ENCODE results near the gene PRG2. TPM values are rescaled to one million over a fixed set of nuclear protein-coding genes. Genes with fewer than 3 reads are reported as not detected.
"Not testable (repeated sequence)": the region's sequence is repeated elsewhere in the genome, so short reads cannot be mapped to it uniquely, and the experiment has no call there.

Gene PRG2
- total RNA-seq, 1 donor = 0.21 TPM

DNA sequence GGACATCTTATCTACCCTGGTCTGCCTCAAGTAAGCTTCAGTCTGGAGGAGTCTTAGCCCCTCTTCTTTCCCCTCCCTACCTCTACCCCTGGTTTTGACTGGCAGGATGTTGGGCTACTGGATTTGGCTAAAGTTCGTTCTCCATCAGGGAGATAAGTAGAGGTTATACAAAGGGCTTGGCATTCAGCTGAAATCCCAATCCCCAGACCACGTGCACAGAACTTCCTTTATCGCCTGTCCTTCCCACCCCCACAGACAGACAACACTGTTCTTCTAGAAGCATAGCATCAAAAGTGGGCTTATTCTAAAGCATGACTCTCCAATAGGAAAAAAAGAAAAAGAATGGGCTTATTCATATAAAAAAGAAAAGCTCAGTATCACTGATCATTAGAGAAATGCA lies 17.3 kb downstream of the PRG2 start:
- no peaks in the 10 kb centered on the region for H3K27me3 ChIP-seq (ENCODE audit: insufficient read depth, low read length)
- no peak overlapping the region for H3K4me3 ChIP-seq (ENCODE audit: low read length)
- no peaks in the 10 kb centered on the region for H3K4me1 ChIP-seq (ENCODE audit: insufficient read depth, low read length)
- H3K9me3 ChIP-seq (ENCODE audit: low read depth, low read length) = no peaks in the 10 kb centered on the region

- Histone ChIP-seq H3K4me1 (ENCODE audit: insufficient read depth, low read length) (no peaks in the 10 kb centered on the region), H3K9me3 (ENCODE audit: low read depth, low read length) (no peaks in the 10 kb centered on the region), H3K4me3 (ENCODE audit: low read length) (no peak overlapping the region), H3K27me3 (ENCODE audit: insufficient read depth, low read length) (no peaks in the 10 kb centered on the region)
These were observed 19.5 kb downstream of the PRG2 start for GRCh38 chr11:57370941-57371340.

DNA sequence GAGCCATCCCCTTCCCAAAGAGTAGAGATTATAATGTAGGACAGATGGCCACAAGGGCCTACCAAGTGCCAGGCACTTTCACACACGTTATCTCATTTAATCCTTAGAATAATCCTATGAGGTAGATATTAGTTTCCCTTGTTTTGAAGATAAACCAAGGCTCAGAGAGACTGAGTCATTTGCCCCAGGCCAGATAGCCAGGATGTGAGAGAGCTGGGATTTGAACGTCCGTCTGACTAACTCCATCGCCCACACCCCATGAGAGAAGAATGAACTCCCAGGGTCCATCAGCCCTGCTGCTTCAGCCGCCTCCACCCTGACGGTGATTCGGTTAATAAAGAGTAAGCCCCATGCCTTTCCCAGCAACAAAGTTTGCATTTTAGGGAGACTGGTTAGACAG lies 20.2 kb downstream of the PRG2 start:
- H3K9me3 ChIP-seq (ENCODE audit: low read depth, low read length) = no peaks in the 10 kb centered on the region
- no peaks in the 10 kb centered on the region for H3K4me1 ChIP-seq (ENCODE audit: insufficient read depth, low read length)
- H3K4me3 ChIP-seq (ENCODE audit: low read length) = no peak overlapping the region
- no peaks in the 10 kb centered on the region for H3K27me3 ChIP-seq (ENCODE audit: insufficient read depth, low read length)

DNA sequence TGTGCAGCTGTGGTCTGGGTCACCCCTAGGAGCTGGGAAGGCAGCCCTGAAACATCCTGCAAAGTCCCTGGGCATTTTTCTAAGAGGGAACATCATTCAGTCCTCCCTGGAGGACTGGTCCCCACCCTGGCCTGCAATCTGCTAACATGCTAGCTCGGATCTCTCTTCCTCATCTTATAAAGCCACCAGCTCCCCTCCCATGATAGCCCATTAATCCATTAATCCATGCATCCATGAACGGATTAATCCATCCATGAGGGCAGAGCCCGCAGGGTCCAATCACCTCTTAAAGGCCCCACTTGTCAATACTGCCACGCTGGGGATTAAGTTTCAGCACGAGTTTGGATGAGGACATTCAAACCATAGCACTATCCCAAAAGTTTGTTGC lies 21.6 kb downstream of the PRG2 start:
- H3K27me3 ChIP-seq (ENCODE audit: insufficient read depth, low read length) = no peaks in the 10 kb centered on the region
- no peaks in the 10 kb centered on the region for H3K4me1 ChIP-seq (ENCODE audit: insufficient read depth, low read length)
- H3K4me3 ChIP-seq (ENCODE audit: low read length) = no peak overlapping the region
- no peaks in the 10 kb centered on the region for H3K9me3 ChIP-seq (ENCODE audit: low read depth, low read length)

GRCh38 chr11:57368106-57368844 lies 22.2 kb downstream of the PRG2 start:
- H3K4me3 ChIP-seq (ENCODE audit: low read length) = no peak overlapping the region
- H3K27me3 ChIP-seq (ENCODE audit: insufficient read depth, low read length) = no peaks in the 10 kb centered on the region
- H3K9me3 ChIP-seq (ENCODE audit: low read depth, low read length) = no peaks in the 10 kb centered on the region
- no peaks in the 10 kb centered on the region for H3K4me1 ChIP-seq (ENCODE audit: insufficient read depth, low read length)

DNA sequence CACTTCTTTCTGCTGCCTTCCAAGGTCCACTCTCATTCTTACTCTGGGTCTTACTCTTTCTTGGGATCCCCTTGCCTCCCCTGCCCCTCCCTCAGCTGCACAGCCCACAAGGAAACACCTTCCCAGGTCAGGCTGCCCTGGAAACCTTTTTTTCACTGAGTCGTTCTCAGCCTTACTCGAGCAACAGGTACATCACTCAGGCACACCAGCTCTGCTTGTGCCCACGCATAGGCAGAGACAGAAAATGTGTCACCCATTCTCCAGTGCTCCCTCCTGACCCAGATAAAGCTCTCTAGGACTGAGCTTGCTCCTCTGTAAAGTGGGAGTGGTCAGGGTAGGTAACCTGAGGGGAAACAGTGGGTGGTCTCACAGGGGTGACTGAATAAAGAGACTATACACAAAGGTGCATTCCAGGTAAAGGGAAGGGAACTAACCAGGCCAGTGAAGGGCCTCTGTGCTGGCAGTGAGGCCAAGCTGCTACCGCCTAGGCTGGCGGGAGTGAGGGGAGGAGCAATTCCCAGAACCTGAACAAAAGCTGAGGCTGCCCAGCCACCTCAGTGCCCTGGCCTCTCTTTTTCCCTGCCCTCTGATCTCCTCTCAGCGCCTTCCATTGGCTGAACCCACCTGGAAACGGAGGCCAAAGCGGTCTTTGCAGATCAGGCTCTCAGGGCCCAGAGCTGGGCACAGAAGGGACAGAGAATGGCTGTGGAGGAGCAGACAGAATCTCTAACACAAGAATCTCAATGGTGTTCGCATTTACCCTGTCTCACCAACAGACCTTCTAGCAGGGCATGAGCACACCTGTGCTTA lies 25.4 kb downstream of the PRG2 start:
- H3K27me3 ChIP-seq (ENCODE audit: insufficient read depth, low read length) = no peaks in the 10 kb centered on the region
- H3K4me1 ChIP-seq (ENCODE audit: insufficient read depth, low read length) = no peaks in the 10 kb centered on the region
- H3K4me3 ChIP-seq (ENCODE audit: low read length) = no peak overlapping the region
- H3K9me3 ChIP-seq (ENCODE audit: low read depth, low read length) = no peaks in the 10 kb centered on the region

GRCh38 chr11:57363131-57364080 lies 27.0 kb downstream of the PRG2 start:
- Histone ChIP-seq H3K4me1 (ENCODE audit: insufficient read depth, low read length) (no peaks in the 10 kb centered on the region), H3K9me3 (ENCODE audit: low read depth, low read length) (no peaks in the 10 kb centered on the region), H3K4me3 (ENCODE audit: low read length) (no peak overlapping the region), H3K27me3 (ENCODE audit: insufficient read depth, low read length) (no peaks in the 10 kb centered on the region)

- Histone ChIP-seq H3K4me1 (ENCODE audit: insufficient read depth, low read length) (no peaks in the 10 kb centered on the region), H3K4me3 (ENCODE audit: low read length) (no peak overlapping the region), H3K9me3 (ENCODE audit: low read depth, low read length) (no peaks in the 10 kb centered on the region), H3K27me3 (ENCODE audit: insufficient read depth, low read length) (no peaks in the 10 kb centered on the region)
These were observed 28.5 kb downstream of the PRG2 start for GRCh38 chr11:57361926-57362325.

GRCh38 chr11:57361420-57361819 lies 29.0 kb downstream of the PRG2 start:
- H3K9me3 ChIP-seq (ENCODE audit: low read depth, low read length); H3K4me1 ChIP-seq (ENCODE audit: insufficient read depth, low read length); H3K27me3 ChIP-seq (ENCODE audit: insufficient read depth, low read length); H3K4me3 ChIP-seq (ENCODE audit: low read length): not testable (repeated sequence)

DNA sequence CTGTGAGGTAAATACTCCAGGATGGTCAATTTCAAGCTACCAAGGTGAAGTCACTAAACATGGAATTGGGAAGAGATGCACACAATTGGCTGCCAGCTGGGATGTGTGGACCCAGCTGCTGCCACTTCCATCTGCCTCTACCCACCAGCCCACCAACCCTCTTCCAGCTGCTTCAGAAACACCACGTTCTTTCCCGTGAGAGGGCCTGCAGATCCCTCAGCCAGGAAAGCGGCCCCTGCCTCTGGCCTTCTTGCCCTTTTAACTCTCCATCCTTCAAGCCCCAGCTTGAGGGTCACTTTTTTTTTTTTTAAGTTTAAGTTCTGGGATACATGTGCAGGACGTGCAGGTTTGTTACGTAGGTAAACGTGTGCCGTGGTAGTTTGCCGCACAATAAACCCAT lies 29.5 kb downstream of the PRG2 start:
- H3K27me3 ChIP-seq (ENCODE audit: insufficient read depth, low read length) = no peaks in the 10 kb centered on the region
- H3K4me3 ChIP-seq (ENCODE audit: low read length) = no peak overlapping the region
- H3K9me3 ChIP-seq (ENCODE audit: low read depth, low read length) = no peaks in the 10 kb centered on the region
- peaks cover 8% of the 10 kb centered on the region for H3K4me1 ChIP-seq (ENCODE audit: insufficient read depth, low read length)

- no peak overlapping the region for H3K4me3 ChIP-seq (ENCODE audit: low read length)
- H3K4me1 ChIP-seq (ENCODE audit: insufficient read depth, low read length) = peaks cover 11% of the 10 kb centered on the region
- H3K27me3 ChIP-seq (ENCODE audit: insufficient read depth, low read length) = no peaks in the 10 kb centered on the region
- H3K9me3 ChIP-seq (ENCODE audit: low read depth, low read length) = no peaks in the 10 kb centered on the region
These were observed 30.4 kb downstream of the PRG2 start for GRCh38 chr11:57359896-57360690.

DNA sequence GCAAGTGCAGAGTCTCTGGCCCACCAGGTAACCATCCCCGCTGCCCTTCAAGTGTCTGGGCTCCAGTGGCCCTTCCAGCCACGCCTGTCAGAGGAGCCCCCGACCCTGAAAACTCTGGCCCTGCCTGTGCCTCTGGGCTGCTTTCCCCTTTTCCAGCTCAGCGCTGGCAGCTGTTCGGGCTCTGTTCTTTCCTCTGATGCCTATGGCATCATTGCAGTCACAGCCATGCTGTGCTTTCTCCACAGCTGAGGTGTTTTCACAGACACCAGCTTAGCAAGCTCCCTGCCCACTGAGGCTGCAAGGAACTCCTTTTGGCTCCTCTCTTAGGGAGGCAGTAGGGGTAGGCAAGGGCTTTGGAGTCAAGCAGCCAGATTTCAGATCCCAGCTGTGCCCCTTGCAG lies 31.1 kb downstream of the PRG2 start:
- Histone ChIP-seq H3K4me1 (ENCODE audit: insufficient read depth, low read length) (peaks cover 18% of the 10 kb centered on the region), H3K4me3 (ENCODE audit: low read length) (no peak overlapping the region), H3K9me3 (ENCODE audit: low read depth, low read length) (no peaks in the 10 kb centered on the region), H3K27me3 (ENCODE audit: insufficient read depth, low read length) (no peaks in the 10 kb centered on the region)

DNA sequence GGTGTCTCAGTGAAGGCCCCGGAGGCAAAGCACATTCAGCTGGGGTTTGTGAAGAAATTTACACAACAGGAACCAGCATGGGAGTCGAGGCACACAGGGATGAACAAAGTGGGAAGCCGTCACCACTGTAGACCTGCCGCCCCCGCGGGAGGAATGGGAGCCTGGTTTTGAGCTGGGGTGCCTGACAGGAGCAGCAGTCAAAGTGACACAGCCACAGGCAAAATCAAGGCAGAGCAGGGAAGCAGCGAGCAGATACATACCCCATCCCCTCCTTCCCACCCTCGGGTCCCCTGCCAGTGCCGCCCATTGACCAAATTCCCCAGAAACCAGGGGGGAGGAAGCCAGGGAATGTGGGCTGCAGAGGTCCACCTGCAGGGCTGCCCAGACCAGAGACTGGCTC lies 31.5 kb downstream of the PRG2 start:
- no peak overlapping the region for H3K4me3 ChIP-seq (ENCODE audit: low read length)
- H3K27me3 ChIP-seq (ENCODE audit: insufficient read depth, low read length) = no peaks in the 10 kb centered on the region
- H3K4me1 ChIP-seq (ENCODE audit: insufficient read depth, low read length) = peaks cover 22% of the 10 kb centered on the region

DNA sequence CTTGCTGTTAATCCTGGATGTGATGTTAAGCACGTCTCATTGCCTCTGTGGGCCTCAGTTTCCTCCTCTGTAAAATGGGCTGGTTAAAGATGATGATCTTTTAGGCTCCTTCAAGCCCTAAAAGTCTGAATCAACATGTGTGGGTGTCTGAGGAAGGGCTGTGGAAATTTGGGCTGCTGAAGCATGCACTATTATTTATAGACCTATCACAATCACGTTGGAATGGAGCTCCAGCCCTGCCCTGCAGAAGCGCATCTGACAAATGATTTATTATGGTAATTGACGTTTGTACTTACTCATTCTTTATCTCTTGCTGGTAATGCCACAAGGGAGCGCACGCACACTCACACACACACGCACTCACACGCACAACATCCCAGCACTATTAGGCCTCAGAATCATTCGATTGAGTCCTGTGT lies 31.9 kb downstream of the PRG2 start:
- peaks cover 22% of the 10 kb centered on the region for H3K4me1 ChIP-seq (ENCODE audit: insufficient read depth, low read length)
- H3K4me3 ChIP-seq (ENCODE audit: low read length) = no peak overlapping the region
- no peaks in the 10 kb centered on the region for H3K9me3 ChIP-seq (ENCODE audit: low read depth, low read length)
- no peaks in the 10 kb centered on the region for H3K27me3 ChIP-seq (ENCODE audit: insufficient read depth, low read length)

More for the DNA sequence above, 31.5 kb downstream of the PRG2 start:
- no peaks in the 10 kb centered on the region for H3K9me3 ChIP-seq (ENCODE audit: low read depth, low read length)

Measured in mononuclear cell (primary cell).